HG03354 (cell line): ENCODE measurements around the gene UCKL1.
A peak's percentile ranks its signal among the peaks of the same experiment; 100 is the strongest.
"Not testable (repeated sequence)": the region's sequence is repeated elsewhere in the genome, so short reads cannot be mapped to it uniquely, and the experiment has no call there.

Experiments used
- ATAC-seq: cut with Tn5 transposase; IDR thresholded peaks from one replicate; pipeline ENCODE4 v1.9.1; 2021; ENCODE audit warnings: mild to moderate bottlenecking; ENCODE audit not compliant: unreplicated experiment, poor library complexity, severe bottlenecking

UCKL1 gene

DNA sequence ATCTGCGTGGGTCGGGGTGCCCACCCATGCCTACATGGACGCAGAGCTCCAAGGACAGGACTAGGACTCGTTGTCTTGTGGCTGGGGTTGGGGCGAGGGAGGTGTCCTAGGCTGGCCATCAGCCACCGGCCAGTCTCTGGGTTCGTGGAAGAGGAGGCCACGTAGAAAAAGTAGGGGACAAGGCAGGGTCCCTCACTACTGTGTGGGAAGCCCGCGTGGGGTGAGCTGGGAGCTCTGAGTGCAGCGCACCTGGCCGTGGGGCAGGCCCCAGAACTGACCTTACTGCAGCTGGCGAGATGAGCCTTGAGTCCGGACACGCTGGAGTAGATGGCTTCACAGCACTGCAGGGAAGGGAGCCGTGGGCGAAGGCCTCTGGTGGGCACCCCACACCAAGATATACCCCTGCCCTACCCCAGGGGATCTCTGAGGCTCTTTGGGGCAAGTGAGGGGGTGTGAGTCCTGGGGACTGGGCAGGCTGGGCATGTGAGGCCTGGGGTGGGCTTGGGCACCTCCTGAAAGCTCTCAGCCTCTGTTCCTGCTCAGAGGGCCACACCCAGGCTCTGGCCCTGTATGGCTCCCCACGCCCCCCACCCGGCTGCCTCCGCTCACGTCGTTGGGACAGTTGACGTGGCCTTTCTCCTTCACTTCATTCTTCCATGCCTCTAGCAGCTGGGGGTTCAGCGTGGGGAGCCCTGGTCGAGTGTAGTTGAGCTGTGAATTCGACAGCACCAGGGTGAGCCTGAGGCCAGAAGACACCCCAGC is 5.6 kb upstream of the UCKL1 start:
- no peak for ATAC-seq

DNA sequence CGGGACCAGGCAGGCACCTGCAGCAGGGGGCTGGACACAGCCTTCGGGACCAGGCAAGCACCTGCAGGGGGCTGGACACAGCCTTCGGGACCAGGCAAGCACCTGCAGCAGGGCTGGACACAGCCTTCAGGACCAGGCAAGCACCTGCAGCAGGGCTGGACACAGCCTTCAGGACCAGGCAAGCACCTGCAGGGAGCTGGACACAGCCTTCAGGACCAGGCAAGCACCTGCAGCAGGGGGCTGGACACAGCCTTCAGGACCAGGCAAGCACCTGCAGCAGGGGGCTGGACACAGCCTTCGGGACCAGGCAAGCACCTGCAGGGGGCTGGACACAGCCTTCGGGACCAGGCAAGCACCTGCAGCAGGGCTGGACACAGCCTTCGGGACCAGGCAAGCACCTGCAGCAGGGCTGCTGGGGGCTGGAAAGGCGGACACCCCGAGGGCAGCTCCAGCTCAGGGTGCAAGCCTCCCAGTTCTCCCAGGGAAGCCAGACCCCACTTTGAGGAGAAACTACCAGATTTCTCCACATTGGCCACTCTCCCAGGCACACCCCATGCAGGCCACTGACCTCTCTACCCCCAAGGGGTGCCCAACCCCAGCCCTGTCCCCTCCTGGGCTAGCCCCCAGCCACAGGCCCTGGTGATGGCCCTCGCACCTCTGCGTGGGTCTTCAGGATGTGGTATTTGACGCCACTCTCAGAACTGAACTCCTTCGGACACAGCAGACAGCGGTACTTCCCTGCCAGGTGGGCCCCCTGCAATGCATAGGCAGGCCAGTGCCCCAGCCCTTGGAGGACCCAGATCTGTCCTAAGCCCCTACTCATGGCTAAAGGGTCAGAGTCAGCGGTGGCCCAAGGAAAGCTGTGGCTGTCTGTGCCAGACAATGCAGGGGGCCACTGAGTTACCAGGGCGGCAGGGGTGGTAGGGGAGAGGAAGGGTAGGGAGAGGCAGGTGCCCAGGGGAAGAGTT is 4.7 kb upstream of the UCKL1 start:
- ATAC-seq: not testable (repeated sequence)

DNA sequence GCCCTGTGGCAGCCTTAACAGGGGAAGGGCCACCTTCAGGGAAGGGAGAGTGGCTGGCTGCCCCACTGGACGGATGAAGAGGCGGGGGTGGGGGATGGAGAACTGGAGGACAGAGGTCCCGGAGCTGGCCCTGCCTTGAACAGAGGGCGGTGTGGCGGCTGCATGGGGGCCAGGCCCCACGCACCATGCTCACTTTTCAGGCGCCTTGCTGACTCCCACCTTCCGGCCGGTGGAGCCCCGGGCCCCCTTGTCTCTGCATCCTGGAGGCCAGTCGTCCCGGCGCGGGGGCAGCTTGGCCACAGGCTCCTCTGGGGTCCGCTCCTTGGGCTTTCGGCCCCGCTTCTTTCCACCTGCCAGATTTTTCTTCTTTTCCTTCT is 3.5 kb upstream of the UCKL1 start:
- no peak for ATAC-seq

DNA sequence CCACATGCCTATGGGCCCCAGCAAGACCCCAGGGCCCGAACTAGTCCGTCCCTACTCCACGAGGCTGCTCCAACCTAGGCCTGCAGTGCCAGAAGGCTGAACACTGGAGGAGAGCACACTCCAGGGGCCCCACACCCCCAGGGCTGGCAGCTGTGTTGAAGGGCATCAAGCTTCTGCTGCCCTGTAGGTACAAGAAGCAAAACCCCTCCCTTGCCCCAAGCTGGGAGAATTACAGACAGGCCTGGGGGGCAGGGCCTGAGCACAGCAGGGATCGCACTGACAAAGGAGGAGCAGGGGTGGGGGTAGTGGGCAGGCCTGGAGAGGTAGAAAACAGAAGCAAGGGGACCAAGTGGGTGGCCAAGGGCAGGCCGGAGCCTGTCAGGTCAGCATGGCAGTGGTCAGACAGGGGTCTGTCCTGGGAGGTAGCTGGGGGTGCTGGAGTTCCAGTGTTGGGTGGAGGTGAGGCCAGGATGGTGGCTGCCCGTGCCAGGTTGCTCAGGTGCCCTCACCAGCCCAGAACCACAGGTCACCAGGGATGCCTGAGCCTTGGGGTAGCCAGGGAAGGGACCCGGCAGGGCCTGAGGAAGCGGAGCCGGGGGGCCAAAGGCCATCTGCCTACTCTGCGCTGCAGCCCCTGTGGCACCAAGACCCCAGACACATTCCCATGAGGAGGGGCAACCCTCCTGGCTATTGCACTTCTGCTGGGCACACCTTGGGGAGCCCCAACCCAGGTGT is 2.9 kb upstream of the UCKL1 start:
- no peak for ATAC-seq

DNA sequence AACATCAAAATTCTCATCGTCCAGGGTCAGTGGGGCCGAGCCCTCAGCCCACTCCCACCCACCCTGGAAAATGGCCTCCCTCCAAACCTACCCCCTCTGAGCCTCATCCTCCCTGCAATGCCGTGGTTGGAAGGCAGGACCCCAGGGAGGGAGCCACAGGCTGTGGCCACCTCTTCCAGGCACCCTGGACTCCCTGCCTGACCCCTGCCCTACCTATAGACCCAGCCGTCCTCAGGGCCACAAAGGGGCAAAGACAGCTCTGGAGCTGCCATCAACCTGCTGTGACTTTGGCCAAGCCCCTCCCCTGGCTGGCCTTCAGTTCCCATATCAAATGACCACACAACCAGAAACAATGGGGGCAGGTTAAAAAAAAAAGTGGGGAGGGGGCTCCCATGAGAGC is 2.3 kb upstream of the UCKL1 start:
- no peak for ATAC-seq

DNA sequence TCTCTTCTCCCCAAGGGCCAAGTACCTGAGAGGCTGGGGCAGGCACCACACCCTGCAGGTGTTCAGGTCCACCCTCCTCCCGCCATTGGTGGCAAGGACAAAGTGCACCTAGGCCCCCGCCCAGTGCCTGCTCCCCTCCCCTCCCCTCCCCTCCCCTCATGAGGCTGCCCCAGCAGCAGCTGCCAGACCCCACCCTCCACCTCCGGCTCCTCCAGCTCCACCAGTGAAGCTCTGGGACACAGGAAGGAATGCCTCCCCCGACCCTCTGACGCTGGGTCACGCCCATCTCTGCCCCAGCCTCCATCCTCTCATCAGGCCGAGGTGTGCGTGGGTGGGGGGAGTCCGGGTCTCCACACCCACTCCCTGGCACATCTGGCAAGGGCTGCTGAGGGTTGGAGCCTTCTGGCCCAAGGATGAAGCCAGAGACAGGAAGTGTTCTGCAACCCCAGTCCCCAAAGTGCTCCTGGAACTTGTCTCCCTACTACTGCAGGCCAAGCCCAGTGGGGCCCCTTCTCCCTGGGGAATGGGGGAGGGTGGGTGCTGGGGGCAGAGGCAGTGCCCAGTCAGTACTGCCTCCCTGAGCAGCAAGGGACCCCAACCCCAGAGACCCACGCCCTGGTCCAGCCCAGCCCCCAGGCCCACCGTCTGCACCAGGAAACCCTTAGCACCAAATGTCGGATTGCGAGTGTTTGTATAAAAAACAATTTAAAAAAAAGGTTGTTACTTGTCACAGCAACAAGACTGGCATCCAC is 1.6 kb upstream of the UCKL1 start:
- no peak for ATAC-seq

DNA sequence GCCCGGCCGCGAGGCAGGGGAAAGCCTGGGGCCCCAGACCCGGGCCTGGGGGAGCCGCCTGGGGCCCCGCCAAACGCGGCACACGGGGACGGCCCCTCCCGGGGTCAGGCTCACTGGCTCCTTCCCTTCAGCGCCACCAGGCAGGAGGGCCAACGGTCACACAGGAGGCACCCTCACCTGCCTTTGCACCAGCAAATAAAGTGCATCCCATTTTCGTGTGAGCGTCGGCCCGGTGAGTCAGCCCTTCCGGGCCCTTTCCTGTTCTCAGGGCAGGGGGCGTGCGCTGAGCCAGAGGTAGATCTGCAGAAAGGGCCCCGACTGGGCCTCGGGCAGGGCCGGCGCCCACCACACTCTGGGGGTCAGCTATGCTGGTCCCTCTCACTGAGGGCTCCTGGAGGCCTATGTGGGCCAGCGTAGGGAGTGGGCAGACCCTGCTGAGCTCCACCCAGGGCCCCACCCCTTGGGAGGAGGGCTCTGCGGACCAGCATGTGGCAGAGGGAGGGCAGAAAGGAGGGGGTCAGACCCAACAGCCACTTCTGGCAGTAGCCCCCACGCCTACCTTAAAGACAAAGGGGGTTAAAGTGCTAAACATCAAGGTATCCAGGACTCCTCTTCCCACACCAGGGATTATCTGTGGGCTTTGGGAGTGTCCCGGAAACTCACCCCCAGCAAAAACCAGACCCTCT is 931 bp upstream of the UCKL1 start:
- ATAC-seq: peak; percentile 18

DNA sequence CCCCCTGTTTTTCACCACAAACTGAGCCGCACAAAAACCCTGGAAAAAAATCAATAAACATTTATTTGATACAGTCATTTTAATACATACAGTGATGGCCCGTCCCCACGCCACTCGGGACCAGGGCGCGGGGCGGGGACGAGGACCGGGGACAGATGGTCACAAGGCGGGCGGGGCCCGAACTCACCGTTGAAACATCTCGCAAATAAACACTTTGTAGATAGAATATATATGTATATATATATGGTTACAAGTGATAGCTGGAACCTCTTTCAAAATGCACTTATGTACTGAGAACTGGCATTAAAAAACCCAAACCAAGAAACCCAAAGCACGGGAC is 418 bp upstream of the UCKL1 start:
- peak; percentile 11 for ATAC-seq

DNA sequence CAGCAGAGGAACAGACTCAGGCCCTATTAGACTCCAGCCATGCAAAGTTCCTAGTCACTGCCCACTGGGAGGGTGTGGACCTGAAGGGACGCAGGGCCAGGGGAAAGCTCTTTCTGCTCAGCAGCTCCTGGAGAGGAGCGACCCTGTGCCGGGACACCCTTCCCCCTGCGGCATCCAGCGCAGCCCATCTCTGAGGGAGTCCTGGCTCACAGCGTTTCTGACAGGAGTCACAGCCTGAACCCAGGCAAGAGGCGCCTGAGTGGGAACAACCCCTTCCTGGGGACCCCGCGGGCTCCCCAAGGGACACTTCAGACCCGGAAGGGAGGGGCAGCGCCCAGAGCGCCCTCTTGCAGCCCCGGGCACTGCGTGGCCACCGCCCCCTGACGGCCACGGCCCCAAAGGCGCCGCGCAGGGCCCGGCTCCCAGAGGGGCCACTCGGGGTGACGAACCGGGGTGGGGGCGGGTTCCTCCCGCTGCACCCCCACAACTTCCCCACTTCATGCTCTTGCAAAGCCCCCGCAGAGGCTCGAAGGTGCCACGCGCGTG is 862 bp downstream of the UCKL1 start:
- peak; percentile 14 for ATAC-seq

DNA sequence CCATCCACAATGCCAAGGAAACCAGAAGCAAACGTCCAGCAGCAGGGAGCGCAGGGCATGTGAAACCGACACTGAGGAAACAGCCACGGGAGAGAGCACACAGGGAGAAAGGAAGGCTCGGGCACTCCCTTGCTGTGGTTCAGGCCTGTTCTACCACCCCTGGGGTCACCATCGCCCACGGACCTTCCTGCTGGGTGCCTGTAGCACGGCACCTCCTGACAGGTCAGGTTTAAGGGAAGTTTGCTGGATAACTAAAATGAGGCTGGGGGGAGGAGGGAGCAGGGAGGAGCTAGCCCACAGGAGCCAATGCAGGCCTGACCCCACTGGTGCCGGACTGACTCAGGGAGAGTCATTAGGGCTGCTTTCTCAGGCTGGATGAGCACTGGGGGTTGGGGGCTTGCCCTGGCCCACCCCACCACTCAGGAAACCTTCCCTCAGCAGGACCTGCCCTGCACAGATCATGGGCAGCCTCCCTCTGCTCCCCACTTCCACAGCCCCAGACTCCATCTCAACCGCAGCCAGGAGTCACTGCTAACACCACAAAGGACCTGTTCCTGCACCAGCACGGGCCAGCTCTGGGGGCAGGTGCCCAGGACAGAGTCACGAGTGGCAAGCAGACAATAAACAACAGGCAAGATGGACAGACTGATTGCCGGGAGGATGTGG is 2.3 kb downstream of the UCKL1 start:
- no peak for ATAC-seq

DNA sequence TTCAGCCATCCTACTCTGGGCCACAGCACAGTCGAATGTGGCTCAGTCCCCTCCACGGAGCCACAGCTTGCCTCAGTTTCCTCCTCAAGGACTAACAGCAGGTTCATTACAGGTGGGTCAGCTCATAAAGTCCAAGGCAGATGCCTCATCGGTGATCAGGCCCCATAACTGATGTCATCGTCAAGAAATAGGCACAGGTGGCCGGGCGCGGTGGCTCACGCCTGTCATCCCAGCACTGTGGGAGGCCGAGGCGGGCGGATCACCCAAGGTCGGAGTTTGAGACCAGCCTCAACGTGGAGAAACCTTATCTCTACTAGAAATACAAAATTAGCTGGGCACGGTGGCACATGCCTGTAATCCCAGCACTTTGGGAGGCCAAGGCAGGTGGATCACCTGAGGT is 3.4 kb downstream of the UCKL1 start:
- no peak for ATAC-seq

DNA sequence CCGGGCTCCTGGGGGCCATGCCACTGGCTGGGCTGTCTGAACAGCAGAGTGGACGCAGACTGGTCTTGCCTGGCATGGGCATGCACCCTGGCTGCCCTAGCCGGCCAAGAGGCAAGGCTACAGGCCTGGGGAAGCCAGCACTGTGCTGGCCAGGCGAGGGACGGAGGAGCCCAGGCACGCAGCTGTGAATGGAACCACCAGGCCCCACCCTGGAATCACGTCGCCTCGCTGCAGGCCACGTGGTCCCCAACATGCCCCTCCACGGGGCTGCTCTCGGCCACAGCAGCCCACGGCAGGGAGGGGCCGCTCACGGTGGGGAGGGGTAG is 4.0 kb downstream of the UCKL1 start:
- ATAC-seq: no peak

DNA sequence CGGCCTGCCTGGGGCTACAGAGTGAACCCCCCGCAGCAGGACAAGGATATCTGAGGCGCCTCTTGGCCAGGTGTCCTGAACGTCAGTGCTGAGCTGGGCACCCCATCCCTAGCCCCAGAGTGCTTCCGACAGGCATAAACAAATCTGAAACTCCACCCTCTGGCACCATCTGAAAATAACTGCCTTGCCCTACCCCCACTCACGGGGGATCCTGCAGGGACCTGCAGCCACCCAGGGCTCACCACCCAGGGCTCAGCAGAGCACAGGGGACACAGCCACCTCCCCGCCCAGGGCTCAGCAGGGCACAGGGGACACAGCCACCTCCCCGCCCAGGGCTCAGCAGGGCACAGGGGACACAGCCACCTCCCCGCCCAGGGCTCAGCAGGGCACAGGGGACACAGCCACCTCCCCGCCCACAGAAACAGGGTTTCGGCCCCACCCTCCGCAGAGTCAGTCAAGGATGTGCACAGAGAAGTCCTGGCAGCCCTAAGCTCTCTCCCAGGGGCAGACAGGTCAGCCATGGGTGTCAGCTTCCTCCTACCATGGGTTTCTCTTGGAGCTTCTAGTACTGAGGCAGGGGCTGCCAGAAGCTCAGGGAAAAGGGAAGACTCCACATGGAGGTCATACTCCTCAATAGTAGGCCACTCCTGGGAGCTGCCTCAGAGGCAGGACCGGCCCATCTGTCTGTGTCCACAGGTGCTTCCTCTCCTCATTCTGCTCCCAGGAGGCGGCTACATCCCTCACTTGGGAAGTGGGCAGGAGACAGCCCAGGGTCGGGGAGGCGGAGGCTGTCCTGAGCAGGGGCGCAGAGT is 4.6 kb downstream of the UCKL1 start:
- ATAC-seq: no peak

DNA sequence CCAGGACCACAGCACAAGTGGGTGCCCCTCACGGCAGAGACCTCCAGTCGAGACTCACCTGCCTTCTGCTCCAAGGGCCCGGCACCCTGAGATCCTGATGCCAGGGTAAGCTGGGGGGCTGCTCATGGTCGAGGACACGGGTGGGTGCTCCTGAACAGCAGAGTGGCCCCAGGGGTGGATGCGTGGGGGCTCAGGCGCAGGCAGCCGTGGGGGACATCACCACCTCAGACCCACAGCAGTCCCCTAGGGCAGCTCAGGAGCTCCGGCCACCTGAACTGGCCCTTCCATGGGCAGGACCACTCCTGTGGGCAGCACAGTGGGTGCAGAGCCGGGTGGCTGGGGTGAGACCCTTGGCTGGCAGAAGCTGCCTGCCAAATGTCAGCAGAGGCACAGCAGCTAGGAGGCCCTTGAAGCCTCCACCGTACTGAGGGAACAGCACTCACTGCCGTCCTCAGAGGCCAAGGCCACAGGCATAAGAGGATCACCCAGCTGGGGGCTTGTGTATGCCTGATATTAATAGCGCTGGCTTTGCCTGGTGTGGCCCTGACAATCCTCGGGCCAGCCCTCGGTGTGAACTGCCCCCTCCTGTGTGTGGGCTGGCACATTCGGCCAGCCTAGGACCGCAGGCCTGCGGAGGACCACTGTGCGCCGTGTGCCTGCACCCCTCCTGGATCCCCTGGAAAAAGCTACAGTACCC is 5.4 kb downstream of the UCKL1 start:
- ATAC-seq: no peak

DNA sequence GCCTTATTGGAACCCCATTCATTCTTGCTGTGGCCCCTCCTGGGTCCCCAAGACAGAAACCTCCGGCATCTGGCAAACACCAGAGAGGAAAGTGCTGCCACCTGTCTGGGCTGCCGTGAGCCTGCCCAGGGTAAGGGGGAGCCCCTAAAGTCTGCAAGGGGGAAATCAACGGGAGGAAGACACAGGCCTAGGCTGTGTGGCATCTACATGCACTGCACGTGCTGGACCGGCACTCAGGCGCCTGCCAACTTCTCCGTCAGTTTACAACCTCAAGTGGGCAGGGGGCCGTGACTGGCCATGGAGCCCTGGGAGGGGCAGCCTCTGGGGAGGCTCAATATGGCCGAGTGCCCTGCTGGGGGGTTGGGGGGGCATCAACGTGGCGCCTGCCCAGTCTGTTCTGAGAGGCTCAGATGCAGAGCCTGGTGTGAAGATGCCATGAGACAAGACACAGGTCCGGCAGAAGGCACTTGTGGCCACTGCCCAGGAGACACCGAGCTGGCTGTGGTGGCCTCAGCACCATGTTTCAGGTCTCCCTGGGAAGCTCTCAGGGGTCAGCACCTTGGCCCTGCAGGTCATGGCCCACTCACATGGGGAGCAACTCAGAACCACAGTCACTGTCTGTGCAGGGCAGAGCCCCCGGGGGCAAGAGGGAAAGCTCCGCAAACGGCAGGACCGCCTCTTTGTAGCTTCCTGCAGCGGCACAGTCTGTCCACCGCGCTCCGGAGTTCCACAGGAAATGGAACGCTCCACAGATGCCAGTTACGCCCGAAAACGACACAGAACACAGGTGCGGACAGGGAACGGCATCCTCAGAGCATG is 8.4 kb downstream of the UCKL1 start:
- ATAC-seq: no peak

DNA sequence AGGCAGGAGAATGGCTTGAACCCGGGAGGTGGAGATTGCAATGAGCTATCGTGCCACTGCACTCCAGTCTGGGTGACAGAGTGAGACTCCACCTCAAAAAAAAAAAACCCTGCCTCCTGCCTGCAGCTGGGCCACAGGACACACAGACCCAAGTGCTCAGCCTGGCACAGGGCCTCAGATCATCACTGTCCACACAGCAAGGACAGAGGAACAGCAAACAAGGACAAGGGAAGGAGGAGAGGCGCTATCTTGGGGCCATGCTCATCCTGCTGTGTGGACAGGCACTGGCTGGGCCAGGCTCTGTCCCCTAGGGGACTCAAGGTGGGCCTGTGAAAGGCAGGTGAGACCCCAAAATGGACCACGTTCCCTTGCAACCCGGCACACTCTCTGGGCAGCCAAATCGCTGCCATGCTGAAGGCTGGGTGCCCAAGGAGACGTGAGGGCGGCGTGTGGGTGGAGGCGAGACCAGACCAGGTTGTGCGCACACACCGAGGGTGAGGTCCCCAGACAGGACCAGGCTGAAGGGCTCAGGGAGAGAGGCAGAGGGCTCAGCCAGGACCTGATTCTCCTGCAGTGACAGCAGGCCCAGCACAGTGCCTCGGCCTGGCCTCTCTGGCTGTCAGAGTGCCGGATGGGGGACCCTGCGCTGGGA is 9.1 kb downstream of the UCKL1 start:
- no peak for ATAC-seq
